Esophagus muscularis mucosa (tissue), 4 donors: Measurements from ENCODE around the gene SPTLC2. TPM values are rescaled to one million over a fixed set of nuclear protein-coding genes. Genes with fewer than 3 reads are reported as not detected.

Experiments used
- DNase-seq: peaks from one replicate; pipeline ENCODE4 v3.0.0-alpha.2; 2017; ENCODE audit errors: extremely low spot score
- H3K27ac ChIP-seq, 4 donors: fragments of 200-600 bp; sonication (generic); replicated peaks in 1 of 4; 1 replicate in 3 of 4; 2 replicates in 1 of 4; pipeline ENCODE4 v1.5.1; 2016 to 2019; ENCODE audit warnings: mild to moderate bottlenecking in 1 of 4
- H3K27me3 ChIP-seq, 4 donors: fragments of 200-600 bp; sonication (generic); one replicate each; pipeline versions ENCODE4 v1.5.1 to v1.6.0; 2016 to 2019
- H3K36me3 ChIP-seq, 4 donors: fragments of 200-600 bp; sonication (generic); one replicate each; pipeline ENCODE4 v1.5.1; 2016 to 2019
- H3K4me1 ChIP-seq, 4 donors: fragments of 200-600 bp; sonication (generic); one replicate each; pipeline ENCODE4 v1.5.1; 2016 to 2019
- H3K4me3 ChIP-seq, 4 donors: fragments of 200-600 bp; sonication (generic); 1 replicate in 2 of 4; 2 replicates in 2 of 4; pipeline ENCODE4 v1.5.1; 2016 to 2019; ENCODE audit warnings: mild to moderate bottlenecking in 4 of 4, moderate library complexity in 1 of 4
- H3K9me3 ChIP-seq, 4 donors: fragments of 200-600 bp; sonication (generic); 1 replicate in 3 of 4; 2 replicates in 1 of 4; pipeline ENCODE4 v1.5.1; 2016 to 2019
- CTCF ChIP-seq, 3 experiments: fragments of 200-600 bp in 2 of 3; fragments of 450-650 bp in 1 of 3; sonication (generic) in 2 of 3; IDR thresholded peaks; one replicate each; pipeline ENCODE4 v1.5.1; 2017 to 2019; ENCODE audit warnings: antibody characterized with exemption in 3 of 3, mild to moderate bottlenecking in 2 of 3, moderate library complexity in 1 of 3
- EP300 ChIP-seq: sonication (generic); formaldehyde crosslinking; IDR thresholded peaks from one replicate; pipeline ENCODE4 v1.6.1; 2017; ENCODE audit warnings: antibody characterized with exemption
- POLR2A ChIP-seq: fragments of 450-650 bp; IDR thresholded peaks from one replicate; pipeline ENCODE4 v1.6.1; 2017; ENCODE audit warnings: antibody characterized with exemption, moderate library complexity, mild to moderate bottlenecking, low read depth
- POLR2AphosphoS5 ChIP-seq, 2 donors: sonication (generic); formaldehyde crosslinking; IDR thresholded peaks; one replicate each; pipeline ENCODE4 v1.6.1; 2017; ENCODE audit warnings: antibody characterized with exemption in 2 of 2
- WGBS: methylation state at CpG from one replicate; pipeline ENCODE4 v1.1.5; 2018; 5-methylcytosine and 5-hydroxymethylcytosine counted together
- intact Hi-C: fragments of 100-400 bp; cut with DNase I; formaldehyde crosslinking; loops from one replicate; pipeline ENCODE4 v1.15.1; 2023
- total RNA-seq, 4 donors: library from RNA; depleted of rRNA; stranded (reverse); fragments of >200 nt; gene quantifications; one replicate each; pipeline versions ENCODE4 v1.1.0 to v1.2.1, GENCODE V29; 2016

The SPTLC2 gene
- total RNA-seq, 4 donors from 2014 or later, result 14.5 to 25.3 (median 20.1) TPM

DNA sequence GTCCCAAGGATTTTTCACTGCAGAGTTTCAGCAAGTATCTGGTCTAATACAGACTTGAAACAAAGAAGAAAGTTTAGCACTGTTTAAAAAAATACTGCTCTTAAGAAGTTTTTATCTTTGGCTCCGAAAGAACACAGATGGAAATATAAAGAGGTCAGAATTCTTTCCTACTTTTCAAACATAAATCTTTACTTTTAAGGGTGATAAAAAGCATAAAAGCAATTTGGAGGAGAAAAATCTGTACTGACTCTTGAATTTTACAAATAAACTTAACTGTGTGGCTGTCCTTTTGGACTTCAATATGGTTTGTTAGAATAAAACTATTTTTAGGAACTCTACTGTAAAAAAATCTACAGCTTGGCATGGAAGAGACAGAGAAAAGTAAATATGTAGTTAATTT is 90.2 kb downstream of the SPTLC2 start:
- no peaks in the 10 kb centered on the region for H3K9me3 ChIP-seq
- H3K4me1 ChIP-seq, result peaks cover 0 to 13% (median 8%) of the 10 kb centered on the region in 4 donors
- no peak overlapping the region for H3K4me3 ChIP-seq
- no peak for DNase-seq
- 40% methylated on average over 1 of the region's 1 CpG for WGBS
- H3K27ac ChIP-seq, result no peak overlapping the region
- H3K27me3 ChIP-seq, result no peaks in the 10 kb centered on the region
- H3K36me3 ChIP-seq, result peaks cover 0 to 7% (median 2%) of the 10 kb centered on the region in 4 donors
- intact Hi-C loops, result no loop called here
- TF ChIP-seq EP300 (no peak), CTCF (IDR thresholded peaks at IDR 0.05) (no peak), POLR2AphosphoS5 (IDR thresholded peaks at IDR 0.05) (no peak), POLR2A (no peak)

DNA sequence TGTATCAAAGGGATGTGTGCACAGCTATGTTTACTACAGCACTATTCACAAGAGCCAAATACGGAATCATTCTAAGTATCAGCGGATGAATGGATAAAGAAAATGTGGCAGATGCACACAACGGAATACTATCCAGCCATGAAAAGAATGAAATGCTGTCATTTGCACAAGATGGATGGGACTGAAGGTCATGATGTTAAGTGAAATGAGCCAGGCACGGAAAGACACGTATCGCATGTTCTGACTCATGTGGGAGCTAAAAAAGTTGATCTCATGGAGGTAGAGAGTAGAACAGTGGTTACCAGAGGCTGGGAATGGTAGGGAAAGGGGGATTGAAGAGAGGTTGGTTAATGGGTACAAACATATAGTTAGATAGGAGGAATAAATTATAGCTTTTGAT is 91.9 kb downstream of the SPTLC2 start:
- 97% methylated on average over 6 of the region's 6 CpGs for WGBS
- no peak overlapping the region for H3K4me3 ChIP-seq
- H3K36me3 ChIP-seq, result peaks cover 6 to 24% (median 15%) of the 10 kb centered on the region in 4 donors
- DNase-seq, result no peak
- H3K9me3 ChIP-seq, result no peaks in the 10 kb centered on the region
- H3K4me1 ChIP-seq, result peaks cover 0 to 13% (median 8%) of the 10 kb centered on the region in 4 donors
- H3K27me3 ChIP-seq, result no peaks in the 10 kb centered on the region
- no peak overlapping the region for H3K27ac ChIP-seq
- intact Hi-C loops, result no loop called here
- no peak for TF ChIP-seq CTCF (IDR thresholded peaks at IDR 0.05)
- TF ChIP-seq EP300, result no peak
- no peak for TF ChIP-seq POLR2A
- no peak for TF ChIP-seq POLR2AphosphoS5 (IDR thresholded peaks at IDR 0.05)

GRCh38 chr14:77523109-77523508 is 93.3 kb downstream of the SPTLC2 start:
- no peak overlapping the region for H3K27ac ChIP-seq
- no peak for DNase-seq
- WGBS, result 87% methylated on average over 3 of the region's 3 CpGs
- H3K9me3 ChIP-seq, result no peaks in the 10 kb centered on the region
- no peak for TF ChIP-seq CTCF (IDR thresholded peaks at IDR 0.05)
- TF ChIP-seq POLR2AphosphoS5 (IDR thresholded peaks at IDR 0.05), result no peak
- TF ChIP-seq POLR2A, result no peak
- TF ChIP-seq EP300, result no peak
- peaks cover 7 to 39% (median 29%) of the 10 kb centered on the region in 4 donors for H3K36me3 ChIP-seq
- no peaks in the 10 kb centered on the region for H3K27me3 ChIP-seq
- peaks cover 0 to 13% (median 8%) of the 10 kb centered on the region in 4 donors for H3K4me1 ChIP-seq
- no peak overlapping the region for H3K4me3 ChIP-seq
- intact Hi-C loops, result no loop called here

DNA sequence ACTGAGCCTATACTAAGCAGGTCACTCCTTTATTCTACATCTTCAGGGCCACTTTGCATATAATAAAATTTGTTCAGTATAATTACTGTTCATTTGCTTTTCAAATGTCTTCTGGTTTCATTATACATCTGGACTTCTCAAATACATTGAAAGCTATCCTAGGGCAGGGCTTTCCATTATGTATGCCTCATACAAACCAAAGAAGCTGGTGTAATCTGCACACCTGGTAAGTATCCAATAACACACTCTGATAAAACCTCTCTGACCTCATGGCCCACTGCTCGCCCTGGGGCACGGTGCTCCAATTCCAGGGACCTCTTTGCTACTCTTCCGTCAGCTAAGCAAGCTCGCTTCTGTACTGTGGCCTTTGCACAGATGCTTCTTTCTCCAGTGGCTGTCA is 95.9 kb downstream of the SPTLC2 start:
- H3K36me3 ChIP-seq, result peaks cover 20 to 58% (median 46%) of the 10 kb centered on the region in 4 donors
- no peaks in the 10 kb centered on the region for H3K4me1 ChIP-seq
- no peaks in the 10 kb centered on the region for H3K9me3 ChIP-seq
- no peak for DNase-seq
- no peaks in the 10 kb centered on the region for H3K27me3 ChIP-seq
- 82% methylated on average over 4 of the region's 4 CpGs for WGBS
- intact Hi-C loops, result no loop called here
- TF ChIP-seq CTCF (IDR thresholded peaks at IDR 0.05) (no peak), POLR2AphosphoS5 (IDR thresholded peaks at IDR 0.05) (no peak), POLR2A (no peak), EP300 (no peak)
- no peak overlapping the region for H3K4me3 ChIP-seq
- H3K27ac ChIP-seq, result no peak overlapping the region

- H3K4me3 ChIP-seq, result no peak overlapping the region
- DNase-seq, result no peak
- H3K4me1 ChIP-seq, result no peaks in the 10 kb centered on the region
- intact Hi-C loops, result no loop called here
- H3K9me3 ChIP-seq, result no peaks in the 10 kb centered on the region
- H3K36me3 ChIP-seq, result peaks cover 31 to 85% (median 60%) of the 10 kb centered on the region in 4 donors
- TF ChIP-seq POLR2AphosphoS5 (IDR thresholded peaks at IDR 0.05) (no peak), POLR2A (no peak), EP300 (no peak), CTCF (IDR thresholded peaks at IDR 0.05) (no peak)
- H3K27ac ChIP-seq, result no peak overlapping the region
- no peaks in the 10 kb centered on the region for H3K27me3 ChIP-seq
These were observed 100.3 kb downstream of the SPTLC2 start for GRCh38 chr14:77516126-77516525.
